Peyer's patch (tissue), 4 donors: ENCODE measurements around the gene HMOX2.

Experiments
- POLR2A ChIP-seq, 2 donors: fragments of 450-650 bp; IDR thresholded peaks; one replicate each; pipeline ENCODE4 v1.5.1; 2017; ENCODE audit warnings: antibody characterized with exemption in 2 of 2, mild to moderate bottlenecking in 2 of 2, moderate library complexity in 2 of 2
- TF ChIP-seq, protein P1 (sequence below), 6 experiments: fragments of 450-650 bp in 4 of 6; fragments of 200-600 bp in 2 of 6; sonication (generic) in 1 of 6; IDR thresholded peaks; one replicate each; pipeline ENCODE4 v1.5.1; 2017 to 2019; ENCODE audit warnings: antibody characterized with exemption in 6 of 6, mild to moderate bottlenecking in 3 of 6, moderate library complexity in 1 of 6

DNA sequence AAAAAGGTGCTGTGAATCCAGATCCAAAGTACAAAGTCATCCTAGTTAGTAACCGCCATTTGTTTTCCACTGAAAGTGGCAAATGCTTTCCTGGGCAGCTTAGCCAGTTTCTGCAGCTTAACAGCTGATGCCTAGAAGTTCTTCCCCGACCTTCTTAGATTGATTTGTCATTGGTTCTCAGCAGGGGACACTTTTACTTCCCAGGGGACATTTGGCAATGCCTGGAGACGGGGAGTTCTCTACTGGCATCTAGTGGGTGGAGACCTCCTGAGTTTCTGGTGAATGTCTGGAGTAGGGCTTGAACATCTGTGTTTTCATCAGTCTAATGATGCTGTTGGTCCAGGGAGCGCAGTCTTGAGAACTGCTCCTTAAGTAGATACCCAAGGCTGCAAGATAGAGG, 43.0 kb upstream of the HMOX2 start:
- TF ChIP-seq, protein P1, sequence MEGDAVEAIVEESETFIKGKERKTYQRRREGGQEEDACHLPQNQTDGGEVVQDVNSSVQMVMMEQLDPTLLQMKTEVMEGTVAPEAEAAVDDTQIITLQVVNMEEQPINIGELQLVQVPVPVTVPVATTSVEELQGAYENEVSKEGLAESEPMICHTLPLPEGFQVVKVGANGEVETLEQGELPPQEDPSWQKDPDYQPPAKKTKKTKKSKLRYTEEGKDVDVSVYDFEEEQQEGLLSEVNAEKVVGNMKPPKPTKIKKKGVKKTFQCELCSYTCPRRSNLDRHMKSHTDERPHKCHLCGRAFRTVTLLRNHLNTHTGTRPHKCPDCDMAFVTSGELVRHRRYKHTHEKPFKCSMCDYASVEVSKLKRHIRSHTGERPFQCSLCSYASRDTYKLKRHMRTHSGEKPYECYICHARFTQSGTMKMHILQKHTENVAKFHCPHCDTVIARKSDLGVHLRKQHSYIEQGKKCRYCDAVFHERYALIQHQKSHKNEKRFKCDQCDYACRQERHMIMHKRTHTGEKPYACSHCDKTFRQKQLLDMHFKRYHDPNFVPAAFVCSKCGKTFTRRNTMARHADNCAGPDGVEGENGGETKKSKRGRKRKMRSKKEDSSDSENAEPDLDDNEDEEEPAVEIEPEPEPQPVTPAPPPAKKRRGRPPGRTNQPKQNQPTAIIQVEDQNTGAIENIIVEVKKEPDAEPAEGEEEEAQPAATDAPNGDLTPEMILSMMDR (IDR thresholded peaks at IDR 0.05) = no peak
- no peak for TF ChIP-seq POLR2A (IDR thresholded peaks at IDR 0.05)
